Epithelial cell of proximal tubule (primary cell): ENCODE data around the gene S100P. TPM values are rescaled to one million over a fixed set of nuclear protein-coding genes. Genes with fewer than 3 reads are reported as not detected.

ENCODE experiments used
- DNase-seq: peaks from one replicate; pipeline ENCODE4 v3.0.0-alpha.2; 2011; ENCODE audit warnings: low read depth
- H3K4me3 ChIP-seq: 2 replicates; pipeline ENCODE4 v1.5.1; 2011; ENCODE audit warnings: low read depth, mild to moderate bottlenecking, low read length
- CTCF ChIP-seq: conservative IDR thresholded peaks from 2 replicates; pipeline ENCODE4 v1.5.1; 2012; ENCODE audit warnings: low read depth, mild to moderate bottlenecking, low read length
- total RNA-seq: library from RNA; depleted of rRNA; stranded (reverse); fragments of >200 nt; gene quantifications from 2 replicates; pipeline ENCODE4 v1.2.3, GENCODE V29; 2015

The S100P gene
- total RNA-seq, 1 donor from 2014 or later, result 92.5 TPM

GRCh38 chr4:6731780-6732179 is 38.1 kb downstream of the S100P start:
- no peak for DNase-seq
- TF ChIP-seq CTCF, result no peak
- H3K4me3 ChIP-seq, result no peak overlapping the region

- TF ChIP-seq CTCF, result no peak
- no peak overlapping the region for H3K4me3 ChIP-seq
- no peak for DNase-seq
Observed at GRCh38 chr4:6732441-6733357, 39.0 kb downstream of the S100P start.

DNA sequence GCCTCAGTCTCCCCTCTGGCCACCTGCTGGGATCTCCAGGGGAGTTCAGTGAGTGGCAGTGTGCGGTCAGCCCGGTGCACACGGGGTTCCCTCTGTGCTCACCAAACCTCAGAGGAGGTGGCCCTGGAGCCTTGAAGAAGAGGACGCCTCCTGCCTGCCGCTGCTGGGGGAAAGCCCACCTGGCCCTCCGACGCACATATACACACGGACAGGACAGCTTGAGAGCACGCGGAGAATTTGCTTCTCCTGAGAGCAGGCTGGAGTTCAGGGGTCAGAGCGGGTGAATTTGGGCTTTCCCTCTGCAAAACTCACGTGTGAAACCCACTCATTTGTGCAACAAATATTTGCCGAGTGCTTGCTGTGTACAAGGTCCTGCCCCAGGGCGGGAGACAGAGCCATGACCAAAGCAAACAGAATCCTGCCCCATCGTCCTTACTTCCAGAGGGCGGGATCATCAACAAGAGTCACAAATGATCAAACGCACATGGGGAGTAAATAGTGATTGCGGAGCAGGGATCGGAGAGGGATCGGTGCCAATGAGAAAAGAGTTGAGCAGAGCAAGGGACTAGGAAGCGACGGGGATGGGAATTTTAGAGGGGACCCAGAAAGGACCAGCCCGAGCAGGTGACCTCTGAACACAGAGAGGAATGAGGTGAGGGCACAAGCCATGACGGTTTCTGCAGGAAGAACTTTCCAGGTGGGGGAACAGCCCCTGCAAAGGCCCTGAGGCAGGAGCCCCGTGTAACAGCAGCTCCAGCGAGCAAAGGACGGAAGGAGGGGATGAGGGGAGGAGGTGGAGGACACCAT is 39.9 kb downstream of the S100P start:
- no peak for TF ChIP-seq CTCF
- DNase-seq, result no peak

GRCh38 chr4:6734165-6734786 is 40.6 kb downstream of the S100P start:
- H3K4me3 ChIP-seq, result no peak overlapping the region
- no peak for TF ChIP-seq CTCF

More for the DNA sequence above, 39.9 kb downstream of the S100P start:
- H3K4me3 ChIP-seq, result no peak overlapping the region

DNA sequence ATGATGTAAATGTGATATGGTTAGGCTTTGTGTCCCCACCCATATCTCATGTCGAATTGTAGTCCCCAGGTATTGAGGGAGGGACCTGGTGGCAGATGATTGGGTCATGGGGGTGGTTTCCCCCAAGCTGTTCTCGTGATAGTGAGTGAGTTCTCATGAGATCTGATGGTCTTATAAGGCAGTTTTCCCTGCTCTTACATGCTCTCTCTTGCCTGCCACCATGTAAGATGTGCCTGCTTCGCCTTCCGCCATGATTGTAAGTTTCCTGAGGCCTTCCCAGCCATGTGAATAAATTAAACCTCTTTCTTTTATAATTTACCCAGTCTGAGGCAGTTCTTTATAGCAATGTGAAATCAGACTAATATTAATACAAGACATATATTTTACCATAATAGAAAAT is 46.2 kb downstream of the S100P start:
- no peak overlapping the region for H3K4me3 ChIP-seq
- DNase-seq, result no peak
- TF ChIP-seq CTCF, result no peak

More at GRCh38 chr4:6734165-6734786, 40.6 kb downstream of the S100P start:
- no peak for DNase-seq

GRCh38 chr4:6740347-6740746 is 46.7 kb downstream of the S100P start:
- DNase-seq, result no peak
- no peak for TF ChIP-seq CTCF
- H3K4me3 ChIP-seq, result no peak overlapping the region
